HEK293 (cell line): Measurements from ENCODE around the gene RGS14.
A peak's percentile ranks its signal among the peaks of the same experiment; 100 is the strongest.

Experiments
- CTCF ChIA-PET: fragments of 350-600 bp; formaldehyde crosslinking; extraction: SDS; loops from one replicate; lab custom pipeline; 2021; ENCODE audit warnings: antibody characterized with exemption; lab: Yijun Ruan, JAX
- POLR2A ChIA-PET: fragments of 300-600 bp; formaldehyde crosslinking; extraction: SDS; loops from one replicate; lab custom pipeline; 2020; ENCODE audit warnings: antibody characterized with exemption, inconsistent platforms; lab: Yijun Ruan, JAX
- H3K27ac ChIP-seq: fragments of 200-500 bp; sonication (Bioruptor generic); 2 replicates; pipeline ENCODE4 v1.5.1; 2014; ENCODE audit warnings: low read depth, low read length, control low read depth, inconsistent platforms; ENCODE audit errors: extremely low read depth
- H3K36me3 ChIP-seq, 2 experiments: fragments of 200-500 bp in 1 of 2; sonication (Bioruptor generic) in 1 of 2; 1 replicate in 1 of 2; 2 replicates in 1 of 2; pipeline ENCODE4 v1.5.1; 2014 to 2017; ENCODE audit warnings: inconsistent platforms in 2 of 2, low read length in 2 of 2; ENCODE audit not compliant: control insufficient read depth in 2 of 2, insufficient read depth in 1 of 2
- H3K4me1 ChIP-seq: fragments of 200-500 bp; sonication (Bioruptor generic); 2 replicates; pipeline ENCODE4 v1.5.1; 2014; ENCODE audit warnings: mild to moderate bottlenecking, low read length, inconsistent platforms; ENCODE audit not compliant: control insufficient read depth, insufficient read depth
- H3K4me3 ChIP-seq: 2 replicates; pipeline ENCODE4 v1.5.1; 2011; ENCODE audit warnings: low read depth, mild to moderate bottlenecking, control low read depth, low read length, moderate library complexity
- H3K9me3 ChIP-seq: fragments of 200-500 bp; sonication (Bioruptor generic); 2 replicates; pipeline ENCODE4 v1.5.1; 2014; ENCODE audit warnings: low read depth, low read length, inconsistent platforms; ENCODE audit not compliant: control insufficient read depth, insufficient read depth
- BCL11A ChIP-seq: fragments of 450-650 bp; formaldehyde crosslinking; IDR thresholded peaks from 2 replicates; pipeline ENCODE4 v1.5.1; 2016; ENCODE audit warnings: low read depth, missing biosample characterization, missing genetic modification characterization
- CTCF ChIP-seq: fragments of 450-650 bp; formaldehyde crosslinking; IDR thresholded peaks from 2 replicates; pipeline ENCODE4 v1.5.1; 2016; ENCODE audit warnings: missing biosample characterization, missing genetic modification characterization
- GFI1B ChIP-seq: fragments of 450-650 bp; formaldehyde crosslinking; IDR thresholded peaks from 2 replicates; pipeline ENCODE4 v1.5.1; 2016; ENCODE audit warnings: missing biosample characterization, missing genetic modification characterization
- HIC1 ChIP-seq: fragments of 450-650 bp; formaldehyde crosslinking; IDR thresholded peaks from 2 replicates; pipeline ENCODE4 v1.5.1; 2016; ENCODE audit warnings: missing biosample characterization, missing genetic modification characterization
- KLF7 ChIP-seq: fragments of 450-650 bp; formaldehyde crosslinking; IDR thresholded peaks from 2 replicates; pipeline ENCODE4 v1.5.1; 2016; ENCODE audit warnings: missing biosample characterization, missing genetic modification characterization, borderline replicate concordance
- PRDM10 ChIP-seq: fragments of 450-650 bp; formaldehyde crosslinking; IDR thresholded peaks from 2 replicates; pipeline ENCODE4 v1.5.1; 2016; ENCODE audit warnings: missing biosample characterization, missing genetic modification characterization
- SP7 ChIP-seq: fragments of 450-650 bp; formaldehyde crosslinking; IDR thresholded peaks from 2 replicates; pipeline ENCODE4 v1.5.1; 2016; ENCODE audit warnings: missing biosample characterization, missing genetic modification characterization
- ZBTB17 ChIP-seq: fragments of 450-650 bp; formaldehyde crosslinking; IDR thresholded peaks from 2 replicates; pipeline ENCODE4 v1.5.1; 2016; ENCODE audit warnings: missing biosample characterization, missing genetic modification characterization
- ZNF121 ChIP-seq: fragments of 450-650 bp; formaldehyde crosslinking; IDR thresholded peaks from 2 replicates; pipeline ENCODE4 v1.5.1; 2016; ENCODE audit warnings: missing biosample characterization, missing genetic modification characterization
- ZNF133 ChIP-seq: fragments of 450-650 bp; formaldehyde crosslinking; IDR thresholded peaks from 2 replicates; pipeline ENCODE4 v1.5.1; 2016; ENCODE audit warnings: missing biosample characterization, missing genetic modification characterization
- ZNF174 ChIP-seq: fragments of 450-650 bp; formaldehyde crosslinking; IDR thresholded peaks from 2 replicates; pipeline ENCODE4 v1.5.0; 2017; ENCODE audit warnings: missing biosample characterization, mild to moderate bottlenecking, missing genetic modification characterization
- ZNF184 ChIP-seq: fragments of 450-650 bp; IDR thresholded peaks from 2 replicates; pipeline ENCODE4 v1.5.1; 2018; ENCODE audit warnings: missing biosample characterization, mild to moderate bottlenecking, missing genetic modification characterization
- ZNF19 ChIP-seq: fragments of 450-650 bp; formaldehyde crosslinking; IDR thresholded peaks from 2 replicates; pipeline ENCODE4; 2016; ENCODE audit warnings: missing biosample characterization, missing genetic modification characterization, low read depth
- ZNF239 ChIP-seq: fragments of 450-650 bp; formaldehyde crosslinking; IDR thresholded peaks from 2 replicates; pipeline ENCODE4 v1.5.1; 2016; ENCODE audit warnings: missing biosample characterization, missing genetic modification characterization
- ZNF610 ChIP-seq: fragments of 450-650 bp; formaldehyde crosslinking; IDR thresholded peaks from 2 replicates; pipeline ENCODE4 v1.5.1; 2016; ENCODE audit warnings: missing biosample characterization, missing genetic modification characterization, borderline replicate concordance
- ZNF660 ChIP-seq: fragments of 450-650 bp; IDR thresholded peaks from 2 replicates; pipeline ENCODE4 v1.5.1; 2018; ENCODE audit warnings: missing biosample characterization, mild to moderate bottlenecking, missing genetic modification characterization
- ZNF704 ChIP-seq: fragments of 450-650 bp; formaldehyde crosslinking; IDR thresholded peaks from 2 replicates; pipeline ENCODE4 v1.5.1; 2016; ENCODE audit warnings: missing biosample characterization, missing genetic modification characterization
- ZSCAN30 ChIP-seq: fragments of 450-650 bp; IDR thresholded peaks from 2 replicates; pipeline ENCODE4 v1.5.1; 2018; ENCODE audit warnings: missing biosample characterization, mild to moderate bottlenecking, missing genetic modification characterization, moderate library complexity

Gene RGS14

GRCh38 chr5:177314376-177315342 lies 43.1 kb upstream of the RGS14 start (continued):
- TF ChIP-seq ZNF19 (tag by site-specific recombination) (no peak), PRDM10 (no peak)

- H3K9me3 ChIP-seq: no peaks in the 10 kb centered on the region
- ChIA-PET CTCF (interaction anchor here (0.5 to 1.5 kb wide), 7 partner anchors 11 to 257 kb away, joined by 3 to 8 read pairs (median 3); no protein-coding TSS in a partner anchor), POLR2A (interaction anchor here (0.5 to 1.0 kb wide), 3 partner anchors 8 to 218 kb away, joined by 3 to 4 read pairs (median 3); no protein-coding TSS in a partner anchor)
- no peak overlapping the region for H3K27ac ChIP-seq
- H3K4me1 ChIP-seq: peaks cover 5% of the 10 kb centered on the region
- peaks cover 0 to 9% of the 10 kb centered on the region in 2 experiments; a peak in 1 of 3 replicates for H3K36me3 ChIP-seq
- no peak overlapping the region for H3K4me3 ChIP-seq
- TF ChIP-seq HIC1 (tag by site-specific recombination) (no peak), ZNF184 (no peak), ZNF610 (tag by site-specific recombination) (no peak), GFI1B (no peak), KLF7 (tag by site-specific recombination) (no peak), ZSCAN30 (tag by site-specific recombination) (no peak)
These were observed 42.3 kb upstream of the RGS14 start for GRCh38 chr5:177315411-177315810.

- ChIA-PET POLR2A (interaction anchor here (0.6 to 1.0 kb wide), 2 partner anchors 9 to 12 kb away, joined by 3 read pairs; no protein-coding TSS in a partner anchor), CTCF (interaction anchor here (0.5 to 1.5 kb wide), 9 partner anchors 10 to 258 kb away, joined by 3 to 8 read pairs (median 3); no protein-coding TSS in a partner anchor)
- no peaks in the 10 kb centered on the region for H3K9me3 ChIP-seq
- H3K4me1 ChIP-seq: peaks cover under 1% of the 10 kb centered on the region
- H3K36me3 ChIP-seq: peaks cover 0 to 11% of the 10 kb centered on the region in 2 experiments; a peak in 1 of 3 replicates
- no peak overlapping the region for H3K27ac ChIP-seq
- H3K4me3 ChIP-seq: no peak overlapping the region
- TF ChIP-seq ZNF133 (tag by site-specific recombination) (peak; percentile 76), BCL11A (tag by site-specific recombination) (no peak)
- TF ChIP-seq, all 188 proteins: peak for 1
These were observed 41.7 kb upstream of the RGS14 start for GRCh38 chr5:177316005-177316404.

- Histone ChIP-seq H3K27ac (no peak overlapping the region), H3K36me3 (peaks cover 0 to 12% of the 10 kb centered on the region in 2 experiments; a peak in 1 of 3 replicates), H3K4me1 (no peaks in the 10 kb centered on the region; the same call in 1 of the 2 replicates), H3K4me3 (no peak overlapping the region), H3K9me3 (no peaks in the 10 kb centered on the region)
- CTCF ChIA-PET: interaction anchor here (0.6 to 2.7 kb wide), 27 partner anchors 8 to 382 kb away, joined by 3 to 23 read pairs (median 5); partner anchors contain the start of genes LMAN2 and SLC34A1
- POLR2A ChIA-PET: no interaction called here
- TF ChIP-seq SP7: 0 out of 2 replicates have a peak, but pooled peaks have one; percentile 15
- no peak for TF ChIP-seq ZNF174 (tag by site-specific recombination)
- peak; percentile 100 for TF ChIP-seq ZNF133 (tag by site-specific recombination)
- TF ChIP-seq ZNF121 (tag by site-specific recombination): no peak
- TF ChIP-seq ZNF239 (tag by site-specific recombination): no peak
- peak; percentile 58 for TF ChIP-seq CTCF (tag by site-specific recombination)
- no peak for TF ChIP-seq ZNF704
- TF ChIP-seq ZNF660: peak; percentile 53; the same call in 1 of the 2 replicates
- peak; percentile 50 for TF ChIP-seq ZBTB17 (tag by site-specific recombination)
These were observed 39.8 kb upstream of the RGS14 start for GRCh38 chr5:177317959-177318377.
